HCT116 (cell line): ENCODE data around the gene NSMCE3. TPM values are rescaled to one million over a fixed set of nuclear protein-coding genes. Genes with fewer than 3 reads are reported as not detected.

ENCODE experiments used
- ATAC-seq: fragments of 200-7000 bp; cut with Tn5 transposase; 2 replicates; pipeline ENCODE4 v1.9.1; 2020; ENCODE audit warnings: mild to moderate bottlenecking, moderate library complexity
- BruUV-seq: library from RNA; stranded (reverse); fragments of 400-500 nt; replicated peaks from 2 replicates; lab custom pipeline; 2021; lab: Mats Ljungman, UMichigan
- CTCF ChIA-PET: fragments of 300-600 bp; sonication (Branson Sonifier 250); formaldehyde crosslinking; loops from one replicate; lab custom pipeline; 2021; ENCODE audit warnings: antibody characterized with exemption; lab: Charles Lee
- POLR2A ChIA-PET: fragments of 300-600, 350-600 bp; sonication (Branson Sonifier 250); formaldehyde crosslinking; loops from one replicate; lab custom pipeline; 2021; ENCODE audit warnings: antibody characterized with exemption; lab: Charles Lee
- RAD21 ChIA-PET, 2 experiments: fragments of 300-600 bp; sonication (Branson Sonifier 250); formaldehyde crosslinking; loops; one replicate each; lab custom pipeline; 2023; ENCODE audit warnings: low total read pairs in 2 of 2; ENCODE audit not compliant: uncharacterized antibody in 2 of 2, unreplicated experiment in 2 of 2, low non-redundant PET in 1 of 2; lab: Charles Lee
- DNase-seq: peaks from one replicate; pipeline ENCODE4 v3.0.0-alpha.2; 2010; ENCODE audit warnings: low read depth, low spot score
- H2AFZ ChIP-seq: fragments of 200-600 bp; shearing (Covaris generic), sonication (generic); 2 replicates; pipeline ENCODE4 v1.6.1; 2017; ENCODE audit warnings: low read depth, mixed run types, mixed read lengths, antibody characterized with exemption, low read length; ENCODE audit not compliant: poor library complexity, severe bottlenecking
- H3K27ac ChIP-seq: 2 replicates; pipeline ENCODE4 v1.5.1; 2012; ENCODE audit warnings: low read depth, low read length
- H3K27me3 ChIP-seq: fragments of 200-600 bp; sonication (generic); 2 replicates; pipeline ENCODE4 v1.6.1; 2016; ENCODE audit warnings: mixed run types, low read length, mixed read lengths; ENCODE audit not compliant: insufficient read depth
- H3K36me3 ChIP-seq, 2 experiments: fragments of 200-500 bp in 1 of 2; fragments of 200-600 bp in 1 of 2; sonication (Bioruptor generic) in 1 of 2; sonication (generic) in 1 of 2; 2 replicates each; pipeline versions ENCODE4 v1.5.1 to v1.6.1; 2014 to 2016; ENCODE audit warnings: low read length in 2 of 2, inconsistent platforms in 1 of 2, mixed read lengths in 1 of 2, mixed run types in 1 of 2; ENCODE audit not compliant: insufficient read depth in 2 of 2, control insufficient read depth in 1 of 2
- H3K4me1 ChIP-seq, 2 experiments: fragments of 200-600 bp in 1 of 2; sonication (generic) in 1 of 2; 2 replicates each; pipeline versions ENCODE4 v1.5.1 to v1.6.1; 2012 to 2017; ENCODE audit warnings: low read length in 2 of 2, inconsistent platforms in 1 of 2, mild to moderate bottlenecking in 1 of 2, mixed read lengths in 1 of 2, mixed run types in 1 of 2, moderate library complexity in 1 of 2; ENCODE audit not compliant: insufficient read depth in 2 of 2, control insufficient read depth in 1 of 2
- H3K4me2 ChIP-seq: fragments of 200-600 bp; sonication (generic); 2 replicates; pipeline ENCODE4 v1.6.1; 2017; ENCODE audit warnings: mixed run types, low read length, mixed read lengths
- H3K4me3 ChIP-seq, 2 experiments: fragments of 200-600 bp in 1 of 2; sonication (generic) in 1 of 2; replicated peaks in 1 of 2; 2 replicates each; pipeline ENCODE4 v1.5.1; 2011 to 2016; ENCODE audit warnings: low read length in 2 of 2, control low read depth in 1 of 2, low read depth in 1 of 2, mild to moderate bottlenecking in 1 of 2, mixed read lengths in 1 of 2, mixed run types in 1 of 2
- H3K79me2 ChIP-seq: fragments of 200-600 bp; sonication (generic); 2 replicates; pipeline ENCODE4 v1.6.1; 2017; ENCODE audit warnings: mild to moderate bottlenecking, mixed run types, low read length, moderate library complexity, mixed read lengths; ENCODE audit not compliant: insufficient read depth
- H3K9ac ChIP-seq: fragments of 200-600 bp; sonication (generic); 2 replicates; pipeline ENCODE4 v1.6.1; 2016; ENCODE audit warnings: low read length, mixed read lengths
- H3K9me2 ChIP-seq: fragments of 200-600 bp; sonication (generic), shearing (Covaris generic); 2 replicates; pipeline ENCODE4 v1.6.1; 2017; ENCODE audit warnings: mixed run types, mild to moderate bottlenecking, moderate library complexity; ENCODE audit not compliant: insufficient read depth
- H3K9me3 ChIP-seq, 2 experiments: fragments of 200-500 bp in 1 of 2; fragments of 200-600 bp in 1 of 2; sonication (Bioruptor generic) in 1 of 2; sonication (generic) in 1 of 2; 2 replicates each; pipeline ENCODE4 v1.6.1; 2014 to 2017; ENCODE audit warnings: low read length in 2 of 2, mixed read lengths in 2 of 2, inconsistent platforms in 1 of 2, low read depth in 1 of 2, mild to moderate bottlenecking in 1 of 2, mixed run types in 1 of 2, moderate library complexity in 1 of 2; ENCODE audit not compliant: control insufficient read depth in 1 of 2, insufficient read depth in 1 of 2
- H4K20me1 ChIP-seq: fragments of 200-600 bp; sonication (generic), shearing (Covaris generic); 2 replicates; pipeline ENCODE4 v1.6.1; 2017; ENCODE audit warnings: mixed run types, mild to moderate bottlenecking, moderate library complexity; ENCODE audit not compliant: insufficient read depth
- ATF3 ChIP-seq: IDR thresholded peaks from 2 replicates; pipeline ENCODE4 v1.6.1; 2012
- JUND ChIP-seq: IDR thresholded peaks from 2 replicates; pipeline ENCODE4 v1.6.1; 2012
- SRF ChIP-seq: IDR thresholded peaks from 2 replicates; pipeline ENCODE4 v1.6.1; 2012; ENCODE audit warnings: low read depth
- YY1 ChIP-seq: IDR thresholded peaks from 2 replicates; pipeline ENCODE4 v1.6.1; 2011; ENCODE audit warnings: low read length, low read depth, moderate library complexity, mild to moderate bottlenecking; ENCODE audit not compliant: insufficient replicate concordance; ENCODE audit errors: extremely low read depth
- ZNF274 ChIP-seq: fragments of 200-500 bp; sonication (Bioruptor generic); IDR thresholded peaks from 2 replicates; pipeline ENCODE4 v1.6.1; 2014; ENCODE audit warnings: mild to moderate bottlenecking, low read depth, low read length, inconsistent platforms
- intact Hi-C: fragments of 100-400 bp; cut with micrococcal nuclease; formaldehyde crosslinking; loops from 2 replicates; pipeline ENCODE4 v1.10.0; 2022
- total RNA-seq: library from RNA; stranded (reverse); gene quantifications from one replicate; pipeline ENCODE4 v1.2.1, GENCODE V29; 2021; ENCODE audit not compliant: unreplicated experiment

Gene NSMCE3
- total RNA-seq, 1 experiment from 2014 or later: 5.7 TPM

GRCh38 chr15:29270169-29270955, 740 bp upstream of the NSMCE3 start:
- TF ChIP-seq ZNF274 (no peak), JUND (0 out of 2 replicates have a peak, but pooled peaks have one; percentile 5)
- DNase-seq: no peak
- Histone ChIP-seq H3K27ac (peak overlapping the region; percentile 76), H3K9ac (peak overlapping the region; percentile 66), H3K27me3 (no peaks in the 10 kb centered on the region), H3K36me3 (no peaks in the 10 kb centered on the region), H3K9me3 (no peaks in the 10 kb centered on the region), H3K9me2 (no peaks in the 10 kb centered on the region), H3K79me2 (peaks cover 10% of the 10 kb centered on the region), H3K4me1 (peaks cover 7 to 13% of the 10 kb centered on the region in 2 experiments), H4K20me1 (no peaks in the 10 kb centered on the region), H3K4me2 (peak overlapping the region; percentile 80), H2AFZ (peak overlapping the region; percentile 92), H3K4me3 (peak overlapping the region; percentile 60 to 69)
- ATAC-seq: no peak
- ChIA-PET CTCF (interaction anchor here (1.0 kb wide), 1 partner anchor 131 kb away, joined by 4 read pairs; no protein-coding TSS in a partner anchor), RAD21 (no interaction called here), POLR2A (no interaction called here)
- BruUV-seq: no TSS peak
- intact Hi-C loops: no loop called here

DNA sequence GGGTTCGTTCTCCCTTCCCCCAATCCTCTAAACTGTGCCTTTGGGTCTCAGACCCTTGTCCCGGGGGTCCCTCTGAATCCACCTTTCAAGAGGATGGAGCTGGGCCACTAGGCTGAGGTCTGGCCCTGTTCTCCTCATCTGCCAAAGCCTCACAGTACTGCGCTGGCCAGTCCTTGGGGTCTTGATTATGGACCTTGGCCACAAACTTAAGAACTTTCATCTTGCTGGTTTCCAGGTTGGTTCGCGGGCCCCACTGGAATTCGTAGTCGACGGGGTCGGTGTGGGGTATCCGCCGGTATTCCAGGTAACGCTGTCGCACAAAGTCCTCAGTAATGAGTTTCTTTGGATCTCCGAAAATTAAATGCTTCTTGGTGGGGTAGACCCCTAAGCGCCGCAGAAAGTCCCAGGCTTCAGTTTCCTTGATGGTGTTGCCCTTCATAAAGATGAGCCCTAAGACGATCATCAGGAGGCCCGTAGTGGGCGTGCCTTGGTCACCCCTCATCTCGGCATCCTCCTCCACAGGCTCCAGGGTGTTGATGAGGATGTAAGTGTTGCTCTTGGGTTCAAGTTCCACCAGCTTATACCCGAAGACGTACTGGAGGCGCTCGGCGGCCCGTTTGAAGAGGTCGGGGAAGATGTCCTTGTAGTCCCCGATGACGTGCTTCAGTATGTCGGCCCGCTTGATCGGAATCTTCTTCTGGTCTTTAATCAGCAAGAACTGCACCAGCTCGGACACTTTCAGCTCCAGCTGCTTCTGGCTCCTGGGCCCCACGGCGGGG, 727 bp downstream of the NSMCE3 start:
- H3K9me3 ChIP-seq: no peaks in the 10 kb centered on the region
- peak overlapping the region; percentile 60 to 69 for H3K4me3 ChIP-seq
- ATAC-seq (peak; percentile 48), DNase-seq (no peak)
- no peaks in the 10 kb centered on the region for H3K9me2 ChIP-seq
- RAD21 ChIA-PET: no interaction called here
- peak overlapping the region; percentile 80 for H3K4me2 ChIP-seq
- peak overlapping the region; percentile 66 for H3K9ac ChIP-seq
- no peaks in the 10 kb centered on the region for H3K27me3 ChIP-seq
- CTCF ChIA-PET: no interaction called here
- no peaks in the 10 kb centered on the region for H3K36me3 ChIP-seq
- no peaks in the 10 kb centered on the region for H4K20me1 ChIP-seq
- BruUV-seq: TSS peak; percentile 89
- intact Hi-C loops: no loop called here
- H3K27ac ChIP-seq: peak overlapping the region; percentile 76
- H3K4me1 ChIP-seq: peaks cover 7 to 13% of the 10 kb centered on the region in 2 experiments
- TF ChIP-seq YY1 (no peak), SRF (no peak), ATF3 (no peak)
- peaks cover 10% of the 10 kb centered on the region for H3K79me2 ChIP-seq
- POLR2A ChIA-PET: interaction anchor here (1.5 kb wide), 1 partner anchor 10 kb away, joined by 3 read pairs; no protein-coding TSS in a partner anchor
- no peak overlapping the region for H2AFZ ChIP-seq
